Brain microvascular endothelial cell (primary cell): ENCODE results near the gene PLCB1.

Source experiments
- DNase-seq: peaks from one replicate; pipeline ENCODE4 v3.0.0-alpha.2; 2020
- H3K27ac ChIP-seq: fragments of 250-450 bp; sonication (Bioruptor Pico); 2 replicates; pipeline ENCODE4 v1.5.1; 2020; ENCODE audit warnings: mild to moderate bottlenecking, moderate library complexity
- H3K27me3 ChIP-seq: fragments of 250-450 bp; sonication (Bioruptor Pico); replicated peaks from 2 replicates; pipeline ENCODE4 v1.5.1; 2020; ENCODE audit warnings: mild to moderate bottlenecking
- H3K36me3 ChIP-seq: fragments of 250-450 bp; sonication (Bioruptor Pico); replicated peaks from 2 replicates; pipeline ENCODE4 v1.5.1; 2020; ENCODE audit warnings: mild to moderate bottlenecking
- H3K4me3 ChIP-seq: 2 replicates; pipeline ENCODE4 v1.5.1; 2011; ENCODE audit warnings: low read depth, mild to moderate bottlenecking, control low read depth, low read length, moderate library complexity
- CTCF ChIP-seq: IDR thresholded peaks from 2 replicates; pipeline ENCODE4 v1.5.1; 2011; ENCODE audit warnings: low read depth, mild to moderate bottlenecking, moderate library complexity, low read length, control low read depth, inconsistent platforms; ENCODE audit errors: missing control alignments
- in situ Hi-C: cut with HindIII; loops from 2 replicates; pipeline ENCODE4 v1.10.0; 2017; ENCODE audit warnings: low sequenced_read_pairs, low pct_ligation_motif_present

PLCB1 gene

GRCh38 chr20:8661229-8661952, 529.3 kb downstream of the PLCB1 start:
- in situ Hi-C loops = no loop called here
- TF ChIP-seq CTCF = no peak
- Histone ChIP-seq H3K27me3 (no peaks in the 10 kb centered on the region), H3K27ac (no peak overlapping the region), H3K4me3 (no peak overlapping the region), H3K36me3 (no peaks in the 10 kb centered on the region)
- DNase-seq = no peak

- Histone ChIP-seq H3K27ac (no peak overlapping the region), H3K27me3 (no peaks in the 10 kb centered on the region), H3K36me3 (no peaks in the 10 kb centered on the region), H3K4me3 (no peak overlapping the region)
- no peak for DNase-seq
- in situ Hi-C loops = no loop called here
- no peak for TF ChIP-seq CTCF
These were observed 530.4 kb downstream of the PLCB1 start for GRCh38 chr20:8662433-8662954.

GRCh38 chr20:8663424-8663823, 531.4 kb downstream of the PLCB1 start:
- no peaks in the 10 kb centered on the region for H3K36me3 ChIP-seq
- in situ Hi-C loops = no loop called here
- H3K4me3 ChIP-seq = no peak overlapping the region
- no peaks in the 10 kb centered on the region for H3K27me3 ChIP-seq
- H3K27ac ChIP-seq = no peak overlapping the region
- no peak for TF ChIP-seq CTCF
- DNase-seq = no peak

DNA sequence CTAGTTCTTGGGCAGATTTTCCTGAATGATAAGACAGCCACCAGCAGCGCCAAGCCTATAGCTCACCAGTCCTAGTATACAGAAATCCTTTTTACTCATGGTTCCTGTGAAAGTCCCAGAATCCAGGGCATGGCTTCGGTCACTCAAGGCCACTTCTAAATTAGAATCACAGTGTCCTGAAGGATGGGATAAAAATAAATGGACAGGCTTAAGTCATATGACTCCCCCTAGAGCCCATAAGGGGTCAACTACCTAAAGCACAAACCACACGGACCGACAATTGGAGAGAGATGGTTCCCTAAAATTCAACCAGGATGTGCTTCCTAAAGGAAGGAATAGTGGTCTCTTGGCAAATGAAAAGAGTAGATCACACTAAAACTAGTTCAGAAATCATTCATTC, 532.7 kb downstream of the PLCB1 start:
- H3K36me3 ChIP-seq = no peaks in the 10 kb centered on the region
- H3K27me3 ChIP-seq = no peaks in the 10 kb centered on the region
- no peak overlapping the region for H3K27ac ChIP-seq
- no peak overlapping the region for H3K4me3 ChIP-seq
- peak; percentile 35 for TF ChIP-seq CTCF
- in situ Hi-C loops = no loop called here
- no peak for DNase-seq

DNA sequence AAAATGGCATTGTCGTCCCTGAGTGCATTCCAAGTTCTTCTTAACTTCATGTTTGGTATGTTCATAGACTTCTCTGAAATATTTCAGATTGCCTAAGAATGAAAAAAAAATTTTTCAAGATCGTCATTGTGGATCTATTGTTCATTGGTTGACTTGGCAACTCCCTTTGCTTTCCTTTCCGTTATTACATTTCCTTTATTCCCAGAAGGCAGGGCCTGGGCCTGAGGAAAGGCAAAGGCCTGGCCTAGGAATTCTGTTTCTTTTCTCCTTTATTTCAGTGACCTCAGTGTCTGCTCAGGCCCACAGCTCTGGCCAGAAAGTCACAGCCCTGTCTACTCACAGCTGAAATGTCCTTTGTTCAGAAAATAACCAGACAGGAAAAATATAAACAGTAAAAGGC, 535.2 kb downstream of the PLCB1 start:
- in situ Hi-C loops = no loop called here
- no peak overlapping the region for H3K4me3 ChIP-seq
- H3K27ac ChIP-seq = no peak overlapping the region
- no peak for DNase-seq
- H3K27me3 ChIP-seq = no peaks in the 10 kb centered on the region
- no peaks in the 10 kb centered on the region for H3K36me3 ChIP-seq
- no peak for TF ChIP-seq CTCF
